ENCODE measurements around the gene NR0B1.

Gene NR0B1

DNA sequence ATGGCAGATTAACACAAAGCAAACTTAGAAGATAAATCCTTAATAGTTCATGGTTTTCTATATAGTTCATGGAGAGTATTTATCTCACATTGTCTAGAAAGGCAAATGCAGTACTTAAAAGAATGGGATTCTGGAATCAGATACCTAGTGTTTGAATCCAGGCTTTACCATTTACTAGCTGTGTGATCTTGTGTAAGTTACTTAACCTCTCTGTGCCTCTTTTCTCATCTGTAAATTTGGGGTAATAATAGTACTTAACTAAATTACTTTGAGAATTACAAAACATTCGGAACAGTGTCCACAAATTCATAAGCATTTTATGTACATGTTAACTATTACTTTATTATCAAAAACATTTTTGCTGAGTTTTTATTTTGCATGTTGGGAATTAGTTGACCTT, 46.4 kb downstream of the NR0B1 start:
- DNase-seq, result no peak

DNA sequence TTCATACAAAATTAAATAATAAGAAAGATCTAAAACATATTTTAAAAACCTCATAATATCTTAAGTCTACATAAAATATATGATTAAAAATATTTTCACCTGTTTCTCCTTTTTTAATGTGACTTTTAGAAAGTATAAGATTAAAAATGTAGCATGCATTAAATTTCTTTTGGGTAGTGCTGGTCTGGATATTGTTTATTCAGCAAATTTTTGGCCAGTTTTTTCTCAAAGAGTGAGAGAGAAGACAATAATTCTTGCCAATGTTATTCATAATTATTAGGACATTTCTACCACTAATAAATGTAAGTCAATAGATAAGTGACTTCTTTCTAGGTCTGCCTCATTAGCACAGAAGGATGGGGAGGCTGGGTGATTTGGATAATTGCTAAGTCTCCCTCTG, 48.2 kb downstream of the NR0B1 start:
- DNase-seq, result no peak

- no peak for DNase-seq
Observed at GRCh38 chrX:30259927-30260326, 49.3 kb downstream of the NR0B1 start.
